ENCODE data around the gene PHKG2. TPM values are rescaled to one million over a fixed set of nuclear protein-coding genes. Genes with fewer than 3 reads are reported as not detected.
"Not testable (repeated sequence)": the region's sequence is repeated elsewhere in the genome, so short reads cannot be mapped to it uniquely, and the experiment has no call there.

Gene PHKG2
- polyA plus RNA-seq (ENCODE audit: insufficient read length in 10 of 10), result 10 to 100 TPM in 8 of 10 donors, 1 to 10 TPM in 2; 8.3 to 15.3 (median 11.9) TPM
- long read RNA-seq, donor 1, full-length matches to known transcripts, result 3 of 3 reads
- long read RNA-seq, donor 1, partial matches to known transcripts, result 0 of 3 reads
- long read RNA-seq, donor 1, other reads (novel, unspliced or antisense), result 0 of 3 reads
- long read RNA-seq, donor 2, full-length matches to known transcripts, result 3 of 3 reads
- long read RNA-seq, donor 2, partial matches to known transcripts, result 0 of 3 reads
- long read RNA-seq, donor 2, other reads (novel, unspliced or antisense), result 0 of 3 reads
- long read RNA-seq, donor 3, result 0 reads
- long read RNA-seq, donor 4, full-length matches to known transcripts, result 5 of 5 reads
- long read RNA-seq, donor 4, partial matches to known transcripts, result 0 of 5 reads
- long read RNA-seq, donor 4, other reads (novel, unspliced or antisense), result 0 of 5 reads
- long read RNA-seq, donor 5, full-length matches to known transcripts, result 2 of 2 reads
- long read RNA-seq, donor 5, partial matches to known transcripts, result 0 of 2 reads
- long read RNA-seq, donor 5, other reads (novel, unspliced or antisense), result 0 of 2 reads
- long read RNA-seq, donor 6, full-length matches to known transcripts, result 2 of 2 reads
- long read RNA-seq, donor 6, partial matches to known transcripts, result 0 of 2 reads
- long read RNA-seq, donor 6, other reads (novel, unspliced or antisense), result 0 of 2 reads
- long read RNA-seq, donor 7, full-length matches to known transcripts, result 3 of 3 reads
- long read RNA-seq, donor 7, partial matches to known transcripts, result 0 of 3 reads
- long read RNA-seq, donor 7, other reads (novel, unspliced or antisense), result 0 of 3 reads
- long read RNA-seq, donor 8, full-length matches to known transcripts, result 1 of 1 reads
- long read RNA-seq, donor 8, partial matches to known transcripts, result 0 of 1 reads
- long read RNA-seq, donor 8, other reads (novel, unspliced or antisense), result 0 of 1 reads
- long read RNA-seq, donor 9, result 0 reads

- DNase-seq, result peak; percentile 99 to 100 (median 99)
Observed at GRCh38 chr16:30747799-30748633, at the start of gene PHKG2. Gene PHKG2 (plus strand): TSS chr16:30748425. CDS start chr16:30748821, 396 bp downstream.

- peak; percentile 78 to 94 (median 89) for DNase-seq
Observed at GRCh38 chr16:30698816-30699614, 49.2 kb upstream of the PHKG2 start, which contains the start of gene SRCAP. Gene SRCAP (plus strand): TSS chr16:30699171. CDS start chr16:30700825, 1,654 bp downstream.

- DNase-seq, result no peak
Observed at GRCh38 chr16:30699615-30700099, 48.6 kb upstream of the PHKG2 start.

GRCh38 chr16:30700491-30700890 lies 47.7 kb upstream of the PHKG2 start:
- DNase-seq, result no peak

- no peak for DNase-seq
Observed at GRCh38 chr16:30700971-30701370, 47.3 kb upstream of the PHKG2 start.

GRCh38 chr16:30703071-30703470 lies 45.2 kb upstream of the PHKG2 start:
- DNase-seq, result not testable (repeated sequence)

GRCh38 chr16:30703971-30704370 lies 44.3 kb upstream of the PHKG2 start:
- no peak for DNase-seq

GRCh38 chr16:30706046-30706445 lies 42.2 kb upstream of the PHKG2 start:
- DNase-seq, result no peak

GRCh38 chr16:30710971-30711370 lies 37.3 kb upstream of the PHKG2 start:
- DNase-seq, result no peak

- DNase-seq, result no peak
Observed at GRCh38 chr16:30711712-30712111, 36.5 kb upstream of the PHKG2 start.

- no peak for DNase-seq
Observed at GRCh38 chr16:30715750-30716445, 32.3 kb upstream of the PHKG2 start.

GRCh38 chr16:30720086-30720485 lies 28.1 kb upstream of the PHKG2 start:
- no peak for DNase-seq

GRCh38 chr16:30720694-30721093 lies 27.5 kb upstream of the PHKG2 start:
- DNase-seq, result no peak

- no peak for DNase-seq
Observed at GRCh38 chr16:30721167-30721566, 27.1 kb upstream of the PHKG2 start.

- DNase-seq, result no peak
Observed at GRCh38 chr16:30721606-30722005, 26.6 kb upstream of the PHKG2 start.

- DNase-seq, result no peak
Observed at GRCh38 chr16:30722443-30722842, 25.8 kb upstream of the PHKG2 start.

- no peak for DNase-seq
Observed at GRCh38 chr16:30722916-30723315, 25.3 kb upstream of the PHKG2 start.

- DNase-seq, result no peak
Observed at GRCh38 chr16:30723725-30724355, 24.4 kb upstream of the PHKG2 start.
